Endothelial cell of umbilical vein (primary cell): Measurements from ENCODE around the gene PANX2. TPM values are rescaled to one million over a fixed set of nuclear protein-coding genes. Genes with fewer than 3 reads are reported as not detected.

ENCODE experiments used
- BruUV-seq: library from RNA; stranded (reverse); fragments of 400-500 nt; replicated peaks from 2 replicates; lab custom pipeline; 2021; lab: Mats Ljungman, UMichigan
- CTCF ChIA-PET: fragments of 300-600, 350-600 bp; sonication (Branson Sonifier 250); formaldehyde crosslinking; loops from one replicate; lab custom pipeline; 2021; ENCODE audit warnings: antibody characterized with exemption, inconsistent platforms; lab: Charles Lee
- POLR2A ChIA-PET: fragments of 300-600, 350-600 bp; sonication (Branson Sonifier 250); formaldehyde crosslinking; loops from one replicate; lab custom pipeline; 2021; ENCODE audit warnings: antibody characterized with exemption, inconsistent platforms; lab: Charles Lee
- DNase-seq: peaks from one replicate; pipeline ENCODE4 v3.0.0-alpha.2; 2011; ENCODE audit warnings: low read depth, low spot score
- FAIRE-seq: peaks from 2 replicates; lab custom pipeline; 2011; peaks lifted over from hg19 to GRCh38; lab: Jason Lieb, UNC
- H2AFZ ChIP-seq: 2 replicates; pipeline ENCODE4 v1.6.0; 2012; ENCODE audit warnings: low read depth, low read length, control low read depth, inconsistent platforms
- H3K27ac ChIP-seq: 2 replicates; pipeline ENCODE4 v1.5.1; 2011; ENCODE audit warnings: low read depth, mild to moderate bottlenecking, control low read depth, low read length, moderate library complexity; ENCODE audit not compliant: insufficient read depth
- H3K27me3 ChIP-seq, 2 experiments: 2 replicates each; pipeline versions ENCODE4 v1.6.0 to v1.6.1; 2011; ENCODE audit warnings: low read length in 2 of 2, mixed read lengths in 1 of 2; ENCODE audit not compliant: control insufficient read depth in 2 of 2, insufficient read depth in 2 of 2
- H3K36me3 ChIP-seq, 2 experiments: 2 replicates in 1 of 2; 3 replicates in 1 of 2; pipeline ENCODE4 v1.5.1; 2011; ENCODE audit warnings: low read length in 2 of 2, mild to moderate bottlenecking in 1 of 2, moderate library complexity in 1 of 2; ENCODE audit not compliant: control insufficient read depth in 2 of 2, insufficient read depth in 2 of 2; ENCODE audit errors: extremely low read depth in 1 of 2
- H3K4me1 ChIP-seq: 3 replicates; pipeline ENCODE4 v1.5.1; 2011; ENCODE audit warnings: mild to moderate bottlenecking, low read length; ENCODE audit not compliant: control insufficient read depth, insufficient read depth; ENCODE audit errors: extremely low read depth
- H3K4me2 ChIP-seq: 2 replicates; pipeline ENCODE4 v1.6.1; 2011; ENCODE audit warnings: low read length, control low read depth, mixed read lengths; ENCODE audit not compliant: insufficient read depth
- H3K4me3 ChIP-seq, 3 experiments: fragments of 200-600 bp in 1 of 3; sonication (generic), shearing (Covaris generic) in 1 of 3; replicated peaks in 1 of 3; 2 replicates each; pipeline ENCODE4 v1.5.1; 2011 to 2016; ENCODE audit warnings: control low read depth in 3 of 3, low read length in 3 of 3, mild to moderate bottlenecking in 2 of 3, inconsistent platforms in 1 of 3, low read depth in 1 of 3, moderate library complexity in 1 of 3; ENCODE audit not compliant: insufficient read depth in 1 of 3
- H3K79me2 ChIP-seq: 2 replicates; pipeline ENCODE4 v1.6.0; 2012; ENCODE audit warnings: low read length, inconsistent platforms; ENCODE audit not compliant: control insufficient read depth, insufficient read depth
- H3K9ac ChIP-seq: replicated peaks from 2 replicates; pipeline ENCODE3; 2011; ENCODE audit warnings: low read length, control low read depth; ENCODE audit not compliant: insufficient read depth; ENCODE audit errors: extremely low read depth
- H3K9me1 ChIP-seq: replicated peaks from 3 replicates; pipeline ENCODE4 v1.6.0; 2011; ENCODE audit warnings: mild to moderate bottlenecking, low read length; ENCODE audit not compliant: control insufficient read depth, insufficient read depth; ENCODE audit errors: extremely low read depth
- H3K9me3 ChIP-seq: replicated peaks from 2 replicates; pipeline ENCODE4 v1.5.1; 2012; ENCODE audit warnings: low read length, inconsistent platforms; ENCODE audit not compliant: control insufficient read depth, insufficient read depth
- H4K20me1 ChIP-seq: replicated peaks from 2 replicates; pipeline ENCODE3; 2011; ENCODE audit warnings: mild to moderate bottlenecking, low read length; ENCODE audit not compliant: control insufficient read depth, insufficient read depth; ENCODE audit errors: extremely low read depth
- CTCF ChIP-seq, 2 donors: IDR thresholded peaks; 1 replicate in 1 of 2; 2 replicates in 1 of 2; pipeline ENCODE4 v1.5.1; 2011; ENCODE audit warnings: low read length in 2 of 2, mild to moderate bottlenecking in 2 of 2, moderate library complexity in 2 of 2, control low read depth in 1 of 2, inconsistent platforms in 1 of 2, low read depth in 1 of 2; ENCODE audit not compliant: insufficient read depth in 1 of 2; ENCODE audit errors: extremely low read depth in 1 of 2
- EZH2 ChIP-seq: IDR thresholded peaks from 2 replicates; pipeline ENCODE4 v1.6.1; 2012; ENCODE audit warnings: borderline replicate concordance, low read depth, mild to moderate bottlenecking, moderate library complexity, low read length, inconsistent platforms; ENCODE audit not compliant: severe bottlenecking
- FOS ChIP-seq: IDR thresholded peaks from 2 replicates; pipeline ENCODE4 v1.6.1; 2011; ENCODE audit warnings: mild to moderate bottlenecking, low read length, moderate library complexity, borderline replicate concordance; ENCODE audit not compliant: insufficient read depth
- GATA2 ChIP-seq: IDR thresholded peaks from 2 replicates; pipeline ENCODE4 v1.7.0; 2011; ENCODE audit warnings: low read depth, mild to moderate bottlenecking, moderate library complexity, mixed read lengths, low read length; ENCODE audit not compliant: insufficient read length, insufficient read depth
- JUN ChIP-seq: IDR thresholded peaks from 2 replicates; pipeline ENCODE4 v1.6.1; 2011; ENCODE audit warnings: borderline replicate concordance, low read depth; ENCODE audit not compliant: insufficient read length, insufficient read depth
- MAX ChIP-seq: IDR thresholded peaks from 2 replicates; pipeline ENCODE4 v1.6.1; 2011; ENCODE audit not compliant: insufficient read depth, insufficient read length
- MYC ChIP-seq: IDR thresholded peaks from one replicate; pipeline ENCODE4 v1.6.1; 2011; ENCODE audit warnings: mild to moderate bottlenecking, low read depth, low read length
- POLR2A ChIP-seq: IDR thresholded peaks from 2 replicates; pipeline ENCODE4 v1.6.1; 2012; ENCODE audit warnings: low read depth, mild to moderate bottlenecking, control low read depth, low read length
- POLR2AphosphoS5 ChIP-seq: IDR thresholded peaks from 2 replicates; pipeline ENCODE4 v1.6.1; 2012; ENCODE audit warnings: low read depth, mild to moderate bottlenecking, control low read depth, low read length, moderate library complexity; ENCODE audit not compliant: insufficient read depth
- dilution Hi-C: fragments of 300-500 bp; cut with MboI; formaldehyde crosslinking; loops from one replicate; pipeline ENCODE4 v1.15.0; 2019; ENCODE audit warnings: low sequenced_read_pairs; ENCODE audit not compliant: extremely low pct_ligation_motif_present
- intact Hi-C: fragments of 100-400 bp; cut with micrococcal nuclease; formaldehyde crosslinking; loops from one replicate; pipeline ENCODE4 v1.10.0; 2022
- polyA plus RNA-seq, 4 experiments: library from polyadenylated mRNA; depleted of rRNA in 3 of 4; stranded (reverse) in 3 of 4; unstranded in 1 of 4; fragments of >200 nt; gene quantifications; 2 replicates each; pipeline versions ENCODE4 v1.2.1 to v1.2.3, GENCODE V29; 2011 to 2012; ENCODE audit warnings: missing spikeins in 1 of 4
- total RNA-seq: library from RNA; stranded (reverse); gene quantifications from 2 replicates; pipeline ENCODE4 v1.2.3, GENCODE V29; 2021

The PANX2 gene
- total and polyA plus RNA-seq, 2 donors (not counting 3 experiments of a cell fraction or from before 2014, with no cell fraction given) = 2.5 to 5.1 TPM

DNA sequence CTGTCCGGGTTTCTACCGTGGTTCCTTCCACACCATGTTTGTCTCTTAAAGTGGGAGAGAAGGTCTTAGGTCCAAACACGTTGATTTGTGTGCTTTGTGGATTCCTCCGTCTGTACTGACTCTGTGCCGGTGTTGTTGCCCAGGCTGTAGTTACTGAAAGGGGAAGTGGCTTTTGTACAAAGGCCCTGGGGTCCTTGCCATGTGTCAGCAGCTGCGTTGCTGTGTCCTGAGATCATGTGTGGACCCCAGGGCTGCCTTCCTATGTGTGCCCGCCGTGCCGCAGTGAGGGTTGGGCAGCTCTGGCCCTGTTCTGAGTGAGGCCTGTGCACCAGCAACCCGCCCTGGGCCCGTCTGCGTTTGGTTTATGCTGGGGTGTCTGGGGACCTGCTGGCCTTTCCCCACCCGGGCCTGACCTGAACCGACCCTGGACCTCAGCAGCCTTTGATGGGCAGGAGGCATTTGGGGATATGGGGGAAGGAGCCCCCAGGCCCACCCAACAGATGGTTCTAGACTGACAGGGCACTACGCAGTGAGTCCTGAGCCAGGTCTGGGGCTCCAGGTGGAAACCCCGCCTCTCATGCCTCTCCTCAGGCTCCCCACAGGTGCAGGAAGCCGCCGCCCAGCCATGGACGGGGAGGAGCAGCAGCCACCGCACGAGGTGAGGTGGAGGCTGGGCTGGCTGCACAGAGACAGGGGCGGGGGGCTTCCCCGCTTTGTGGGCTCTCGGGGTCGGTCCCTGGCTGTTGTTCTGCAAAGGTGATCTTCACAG is 22.1 kb downstream of the PANX2 start:
- H3K9me1 ChIP-seq = no peaks in the 10 kb centered on the region
- H3K36me3 ChIP-seq = peaks cover 8 to 17% of the 10 kb centered on the region in 2 experiments
- H3K4me2 ChIP-seq = no peak overlapping the region
- no peak overlapping the region for H2AFZ ChIP-seq
- H3K9ac ChIP-seq = no peak overlapping the region
- FAIRE-seq (no peak), DNase-seq (no peak)
- CTCF ChIA-PET = no interaction called here
- no peak overlapping the region for H3K27ac ChIP-seq
- peaks cover 55% of the 10 kb centered on the region for H3K79me2 ChIP-seq
- no peaks in the 10 kb centered on the region for H3K9me3 ChIP-seq
- H4K20me1 ChIP-seq = no peaks in the 10 kb centered on the region
- intact Hi-C loops = loop anchor here (5.0 kb wide), 1 partner anchor 80 kb away; no protein-coding TSS in a partner anchor
- H3K4me3 ChIP-seq = no peak overlapping the region
- BruUV-seq = no TSS peak
- POLR2A ChIA-PET = no interaction called here
- H3K27me3 ChIP-seq = no peaks in the 10 kb centered on the region
- H3K4me1 ChIP-seq = peaks cover 22% of the 10 kb centered on the region
- TF ChIP-seq GATA2 (no peak), FOS (no peak), MAX (no peak), EZH2 (no peak), POLR2AphosphoS5 (no peak), MYC (no peak), POLR2A (no peak), CTCF (IDR thresholded peaks at IDR 0.05; ENCODE audit: extremely low read depth in 1 of 2, insufficient read depth in 1 of 2, low read depth in 1 of 2, low read length in 2 of 2) (no peak), JUN (no peak)
- dilution Hi-C loops = no loop called here
